K562 (cell line): Measurements from ENCODE around the gene ZG16B. TPM values are rescaled to one million over a fixed set of nuclear protein-coding genes. Genes with fewer than 3 reads are reported as not detected.

Experiments
- EP300 ChIP-seq: IDR thresholded peaks from 2 replicates; pipeline ENCODE4 v1.6.1; 2012; ENCODE audit warnings: low read length, improper control_type of control experiment
- ESRRA ChIP-seq: fragments of 450-650 bp; IDR thresholded peaks from 2 replicates; pipeline ENCODE4 v1.6.1; 2014; ENCODE audit warnings: low read depth, mild to moderate bottlenecking, moderate library complexity, borderline replicate concordance
- EZH2 ChIP-seq: IDR thresholded peaks from 2 replicates; pipeline ENCODE4 v1.6.1; 2012; ENCODE audit warnings: low read depth, mild to moderate bottlenecking, inconsistent platforms, low read length, borderline replicate concordance
- GTF2A2 ChIP-seq: IDR thresholded peaks from 2 replicates; pipeline ENCODE4 v1.6.1; 2016; ENCODE audit warnings: mild to moderate bottlenecking, missing genetic modification characterization, missing compliant biosample characterization
- JUNB ChIP-seq: fragments of 450-650 bp; formaldehyde crosslinking; conservative IDR thresholded peaks from 2 replicates; pipeline ENCODE4 v1.4.0; 2020; ENCODE audit warnings: mild to moderate bottlenecking
- MED1 ChIP-seq: sonication (generic); formaldehyde crosslinking; IDR thresholded peaks from 2 replicates; pipeline ENCODE4 v1.8.1; 2023; ENCODE audit warnings: missing genetic modification reagents, borderline replicate concordance
- MTA2 ChIP-seq: fragments of 450-650 bp; IDR thresholded peaks from 2 replicates; pipeline ENCODE4 v1.6.1; 2016; ENCODE audit warnings: low read depth
- POU5F1 ChIP-seq: fragments of 150-350 bp; IDR thresholded peaks from 2 replicates; pipeline ENCODE4 v1.6.1; 2014; ENCODE audit warnings: borderline replicate concordance, low read length, low read depth, mild to moderate bottlenecking; ENCODE audit not compliant: partially characterized antibody
- SRSF3 ChIP-seq: fragments of 200-400 bp; formaldehyde crosslinking; IDR thresholded peaks from 2 replicates; pipeline ENCODE4 v1.6.1; 2016; ENCODE audit warnings: mild to moderate bottlenecking, low read length, moderate library complexity; ENCODE audit not compliant: insufficient read depth
- TSC22D4 ChIP-seq: fragments of 450-650 bp; IDR thresholded peaks from 2 replicates; pipeline ENCODE4 v1.6.1; 2016; ENCODE audit warnings: missing genetic modification characterization, missing biosample characterization, control low read depth
- ZNF146 ChIP-seq: IDR thresholded peaks from one replicate; pipeline ENCODE4 v1.6.1; 2018; ENCODE audit warnings: missing compliant biosample characterization; ENCODE audit not compliant: unreplicated experiment
- ZNF444 ChIP-seq: fragments of 250-450 bp; sonication (Bioruptor Pico); IDR thresholded peaks from 2 replicates; pipeline ENCODE4 v1.4.0; 2020; ENCODE audit warnings: mild to moderate bottlenecking, moderate library complexity
- polyA plus RNA-seq, 8 experiments: library from polyadenylated mRNA; depleted of rRNA in 4 of 8; stranded (reverse) in 5 of 8; unstranded in 3 of 8; fragments of >200 nt; fragmentation: Nextera tagmentation in 2 of 8; fragmentation: Illumina TruSeq in 1 of 8; extraction: Ambion mirVana in 2 of 8; extraction: Trizol in 1 of 8; gene quantifications; 2 replicates each; pipeline versions ENCODE4 v1.2.1 to v1.2.3, GENCODE V29; 2011 to 2014; ENCODE audit warnings: inconsistent platforms in 1 of 8, missing spikeins in 1 of 8
- total RNA-seq, 7 experiments: library from RNA; depleted of rRNA in 6 of 7; stranded (reverse); fragments of >200 nt in 6 of 7; fragmentation: Illumina TruSeq in 2 of 7; extraction: Trizol in 2 of 7; gene quantifications; 2 replicates each; pipeline versions ENCODE4 v1.2.1 to v1.2.3, GENCODE V29; 2011 to 2021; ENCODE audit warnings: low replicate concordance in 1 of 7
- TF ChIP-seq, protein P1 (sequence below): fragments of 250-450 bp; sonication (Bioruptor Pico); IDR thresholded peaks from 2 replicates; pipeline ENCODE4 v1.4.0; 2020; ENCODE audit warnings: mild to moderate bottlenecking, moderate library complexity
- TF ChIP-seq, protein P2 (sequence below): fragments of 150-350 bp; conservative IDR thresholded peaks from 2 replicates; pipeline ENCODE4 v1.6.1; 2014; ENCODE audit warnings: low read length
- TF ChIP-seq, protein P3 (sequence below): fragments of 250-450 bp; sonication (Bioruptor Pico); IDR thresholded peaks from 2 replicates; pipeline ENCODE4 v1.5.0; 2021
- TF ChIP-seq, protein P4 (sequence below): fragments of 450-650 bp; formaldehyde crosslinking; IDR thresholded peaks from 2 replicates; pipeline ENCODE4 v1.4.0; 2020; ENCODE audit warnings: mild to moderate bottlenecking
- TF ChIP-seq, protein P5 (sequence below): sonication (generic); IDR thresholded peaks from 2 replicates; pipeline ENCODE4 v1.6.1; 2016

The ZG16B gene
- total and polyA plus RNA-seq, 9 of the 15 experiments (the other 6 are each of a cell fraction or from before 2014, with no cell fraction given), result 0.25 to 0.43 (median 0.34) TPM; not detected in 5

DNA sequence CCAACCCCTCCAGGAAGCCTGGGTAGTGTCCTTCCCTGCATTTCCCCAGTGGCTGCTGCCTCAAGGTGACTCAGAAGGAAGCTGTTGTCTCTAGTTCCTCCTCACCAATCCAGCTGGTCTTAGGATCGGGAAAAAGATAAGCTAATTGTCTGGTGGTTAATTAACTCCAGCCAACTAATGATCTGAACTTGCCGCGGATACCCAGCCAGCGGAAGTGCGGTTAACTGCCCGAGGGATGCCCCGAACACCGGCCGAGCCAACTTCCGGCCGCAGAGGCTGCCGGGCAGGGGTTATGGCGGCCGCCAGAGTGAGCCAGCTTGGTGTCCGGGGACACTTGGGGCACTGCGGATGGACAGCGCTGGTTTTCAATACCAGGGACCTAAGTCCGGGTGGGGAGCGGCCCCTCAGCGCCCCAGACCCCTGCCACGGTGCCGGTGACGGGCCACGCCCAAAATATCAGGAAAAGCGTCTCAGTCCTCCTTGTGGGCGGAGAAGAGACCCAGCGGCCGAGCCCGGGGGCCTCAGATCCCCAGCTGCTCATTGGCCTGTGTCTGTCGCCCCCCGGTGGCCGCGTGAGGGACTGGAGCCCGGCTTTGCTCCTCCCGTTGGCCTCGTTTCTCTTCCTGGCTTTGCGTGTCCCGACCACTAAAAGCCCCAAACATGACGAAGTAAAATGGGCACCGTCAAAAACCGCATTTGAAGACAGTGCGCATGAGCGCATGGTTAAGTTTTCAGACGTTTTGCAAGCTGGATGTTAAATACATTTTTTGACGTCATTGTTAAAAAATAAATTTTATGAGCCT, 38.1 kb downstream of the ZG16B start (continued):
- no peak for TF ChIP-seq JUNB (CRISPR knock-in tag)
- TF ChIP-seq, protein P1, sequence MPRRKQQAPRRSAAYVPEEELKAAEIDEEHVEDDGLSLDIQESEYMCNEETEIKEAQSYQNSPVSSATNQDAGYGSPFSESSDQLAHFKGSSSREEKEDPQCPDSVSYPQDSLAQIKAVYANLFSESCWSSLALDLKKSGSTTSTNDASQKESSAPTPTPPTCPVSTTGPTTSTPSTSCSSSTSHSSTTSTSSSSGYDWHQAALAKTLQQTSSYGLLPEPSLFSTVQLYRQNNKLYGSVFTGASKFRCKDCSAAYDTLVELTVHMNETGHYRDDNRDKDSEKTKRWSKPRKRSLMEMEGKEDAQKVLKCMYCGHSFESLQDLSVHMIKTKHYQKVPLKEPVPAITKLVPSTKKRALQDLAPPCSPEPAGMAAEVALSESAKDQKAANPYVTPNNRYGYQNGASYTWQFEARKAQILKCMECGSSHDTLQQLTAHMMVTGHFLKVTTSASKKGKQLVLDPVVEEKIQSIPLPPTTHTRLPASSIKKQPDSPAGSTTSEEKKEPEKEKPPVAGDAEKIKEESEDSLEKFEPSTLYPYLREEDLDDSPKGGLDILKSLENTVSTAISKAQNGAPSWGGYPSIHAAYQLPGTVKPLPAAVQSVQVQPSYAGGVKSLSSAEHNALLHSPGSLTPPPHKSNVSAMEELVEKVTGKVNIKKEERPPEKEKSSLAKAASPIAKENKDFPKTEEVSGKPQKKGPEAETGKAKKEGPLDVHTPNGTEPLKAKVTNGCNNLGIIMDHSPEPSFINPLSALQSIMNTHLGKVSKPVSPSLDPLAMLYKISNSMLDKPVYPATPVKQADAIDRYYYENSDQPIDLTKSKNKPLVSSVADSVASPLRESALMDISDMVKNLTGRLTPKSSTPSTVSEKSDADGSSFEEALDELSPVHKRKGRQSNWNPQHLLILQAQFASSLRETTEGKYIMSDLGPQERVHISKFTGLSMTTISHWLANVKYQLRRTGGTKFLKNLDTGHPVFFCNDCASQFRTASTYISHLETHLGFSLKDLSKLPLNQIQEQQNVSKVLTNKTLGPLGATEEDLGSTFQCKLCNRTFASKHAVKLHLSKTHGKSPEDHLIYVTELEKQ (CRISPR knock-in tag), result peak; percentile 71; the same call in 1 of the 2 replicates
- TF ChIP-seq ESRRA, result peak; percentile 89
- TF ChIP-seq, protein P2, sequence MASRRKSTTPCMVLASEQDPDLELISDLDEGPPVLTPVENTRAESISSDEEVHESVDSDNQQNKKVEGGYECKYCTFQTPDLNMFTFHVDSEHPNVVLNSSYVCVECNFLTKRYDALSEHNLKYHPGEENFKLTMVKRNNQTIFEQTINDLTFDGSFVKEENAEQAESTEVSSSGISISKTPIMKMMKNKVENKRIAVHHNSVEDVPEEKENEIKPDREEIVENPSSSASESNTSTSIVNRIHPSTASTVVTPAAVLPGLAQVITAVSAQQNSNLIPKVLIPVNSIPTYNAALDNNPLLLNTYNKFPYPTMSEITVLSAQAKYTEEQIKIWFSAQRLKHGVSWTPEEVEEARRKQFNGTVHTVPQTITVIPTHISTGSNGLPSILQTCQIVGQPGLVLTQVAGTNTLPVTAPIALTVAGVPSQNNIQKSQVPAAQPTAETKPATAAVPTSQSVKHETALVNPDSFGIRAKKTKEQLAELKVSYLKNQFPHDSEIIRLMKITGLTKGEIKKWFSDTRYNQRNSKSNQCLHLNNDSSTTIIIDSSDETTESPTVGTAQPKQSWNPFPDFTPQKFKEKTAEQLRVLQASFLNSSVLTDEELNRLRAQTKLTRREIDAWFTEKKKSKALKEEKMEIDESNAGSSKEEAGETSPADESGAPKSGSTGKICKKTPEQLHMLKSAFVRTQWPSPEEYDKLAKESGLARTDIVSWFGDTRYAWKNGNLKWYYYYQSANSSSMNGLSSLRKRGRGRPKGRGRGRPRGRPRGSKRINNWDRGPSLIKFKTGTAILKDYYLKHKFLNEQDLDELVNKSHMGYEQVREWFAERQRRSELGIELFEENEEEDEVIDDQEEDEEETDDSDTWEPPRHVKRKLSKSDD, result no peak
- TF ChIP-seq, protein P3, sequence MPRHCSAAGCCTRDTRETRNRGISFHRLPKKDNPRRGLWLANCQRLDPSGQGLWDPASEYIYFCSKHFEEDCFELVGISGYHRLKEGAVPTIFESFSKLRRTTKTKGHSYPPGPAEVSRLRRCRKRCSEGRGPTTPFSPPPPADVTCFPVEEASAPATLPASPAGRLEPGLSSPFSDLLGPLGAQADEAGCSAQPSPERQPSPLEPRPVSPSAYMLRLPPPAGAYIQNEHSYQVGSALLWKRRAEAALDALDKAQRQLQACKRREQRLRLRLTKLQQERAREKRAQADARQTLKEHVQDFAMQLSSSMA, result no peak
- no peak for TF ChIP-seq SRSF3
- TF ChIP-seq MTA2, result no peak
- TF ChIP-seq, protein P4, sequence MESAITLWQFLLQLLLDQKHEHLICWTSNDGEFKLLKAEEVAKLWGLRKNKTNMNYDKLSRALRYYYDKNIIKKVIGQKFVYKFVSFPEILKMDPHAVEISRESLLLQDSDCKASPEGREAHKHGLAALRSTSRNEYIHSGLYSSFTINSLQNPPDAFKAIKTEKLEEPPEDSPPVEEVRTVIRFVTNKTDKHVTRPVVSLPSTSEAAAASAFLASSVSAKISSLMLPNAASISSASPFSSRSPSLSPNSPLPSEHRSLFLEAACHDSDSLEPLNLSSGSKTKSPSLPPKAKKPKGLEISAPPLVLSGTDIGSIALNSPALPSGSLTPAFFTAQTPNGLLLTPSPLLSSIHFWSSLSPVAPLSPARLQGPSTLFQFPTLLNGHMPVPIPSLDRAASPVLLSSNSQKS (CRISPR knock-in tag), result no peak
- no peak for TF ChIP-seq EZH2
- TF ChIP-seq, protein P5, sequence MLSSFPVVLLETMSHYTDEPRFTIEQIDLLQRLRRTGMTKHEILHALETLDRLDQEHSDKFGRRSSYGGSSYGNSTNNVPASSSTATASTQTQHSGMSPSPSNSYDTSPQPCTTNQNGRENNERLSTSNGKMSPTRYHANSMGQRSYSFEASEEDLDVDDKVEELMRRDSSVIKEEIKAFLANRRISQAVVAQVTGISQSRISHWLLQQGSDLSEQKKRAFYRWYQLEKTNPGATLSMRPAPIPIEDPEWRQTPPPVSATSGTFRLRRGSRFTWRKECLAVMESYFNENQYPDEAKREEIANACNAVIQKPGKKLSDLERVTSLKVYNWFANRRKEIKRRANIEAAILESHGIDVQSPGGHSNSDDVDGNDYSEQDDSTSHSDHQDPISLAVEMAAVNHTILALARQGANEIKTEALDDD, result peak; percentile 89
- peak; percentile 63; the same call in 1 of the 2 replicates for TF ChIP-seq GTF2A2 (tag)
- no peak for TF ChIP-seq ZNF444
- no peak for TF ChIP-seq MED1 (CRISPR knock-in tag)
- no peak for TF ChIP-seq POU5F1
- no peak; the same call in 1 of the 2 replicates for TF ChIP-seq EP300
- TF ChIP-seq TSC22D4 (tag), result no peak
- no peak for TF ChIP-seq ZNF146 (CRISPR knock-in tag)
